Measurements from ENCODE around the gene LETMD1. TPM values are rescaled to one million over a fixed set of nuclear protein-coding genes. Genes with fewer than 3 reads are reported as not detected.

Gene LETMD1
- total RNA-seq, 2 donors from 2014 or later, result 120 to 129 TPM

- DNase-seq, result no peak
- no peak overlapping the region for H3K4me3 Mint-ChIP-seq
- no peaks in the 10 kb centered on the region for H3K9me3 Mint-ChIP-seq
- no peaks in the 10 kb centered on the region for H3K27me3 Mint-ChIP-seq (ENCODE audit: low read depth)
- peaks cover 11% of the 10 kb centered on the region for H3K4me1 Mint-ChIP-seq (ENCODE audit: low read depth)
- H3K27ac Mint-ChIP-seq, result no peak overlapping the region
- H3K36me3 Mint-ChIP-seq (ENCODE audit: insufficient read depth in 2 of 2), result no peaks in the 10 kb centered on the region
- no peak for ATAC-seq (replicated peaks in 1 of 2)
Measured at GRCh38 chr12:51033048-51033447, 15.1 kb upstream of the LETMD1 start.

DNA sequence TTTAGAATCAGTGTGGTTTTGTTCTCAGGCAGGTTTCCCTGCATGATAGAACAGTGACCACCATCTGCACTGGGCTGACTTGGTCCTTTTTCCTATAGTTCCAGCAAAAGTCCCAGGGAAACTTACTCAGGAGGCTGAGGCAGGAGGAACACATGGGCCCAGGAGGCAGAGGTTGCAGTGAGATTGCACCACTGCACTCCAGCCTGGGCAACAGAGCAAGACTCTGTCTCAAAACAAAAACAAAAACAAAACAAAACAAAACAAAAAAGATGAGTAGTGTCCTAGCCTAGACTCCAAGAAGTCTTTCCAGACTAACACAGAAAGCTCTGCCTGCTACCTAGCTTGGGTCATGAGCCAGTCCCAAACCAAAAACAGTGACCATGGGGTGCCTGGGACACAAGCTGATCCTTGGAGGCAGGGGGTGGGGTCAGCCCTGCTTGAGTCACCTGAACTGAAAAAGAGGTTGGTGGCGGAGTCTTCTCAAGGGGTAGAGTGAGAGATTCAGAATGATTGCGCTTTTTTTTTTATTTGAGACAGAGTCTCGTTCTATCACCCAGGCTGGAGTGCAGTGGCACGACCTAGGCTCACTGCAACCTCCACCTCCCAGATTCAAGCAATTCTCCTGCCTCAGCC lies 14.6 kb upstream of the LETMD1 start:
- no peaks in the 10 kb centered on the region for H3K36me3 Mint-ChIP-seq (ENCODE audit: insufficient read depth in 2 of 2)
- no peaks in the 10 kb centered on the region for H3K27me3 Mint-ChIP-seq (ENCODE audit: low read depth)
- ATAC-seq (replicated peaks in 1 of 2) (peak; percentile 61 to 70), DNase-seq (no peak)
- no peak overlapping the region for H3K27ac Mint-ChIP-seq
- no peak overlapping the region for H3K4me3 Mint-ChIP-seq
- peaks cover 13% of the 10 kb centered on the region for H3K4me1 Mint-ChIP-seq (ENCODE audit: low read depth)
- H3K9me3 Mint-ChIP-seq, result no peaks in the 10 kb centered on the region

GRCh38 chr12:51036279-51036678 lies 11.8 kb upstream of the LETMD1 start:
- Mint-ChIP-seq H3K27me3 (ENCODE audit: low read depth) (no peaks in the 10 kb centered on the region), H3K9me3 (no peaks in the 10 kb centered on the region), H3K4me3 (no peak overlapping the region), H3K27ac (no peak overlapping the region), H3K4me1 (ENCODE audit: low read depth) (peaks cover 13% of the 10 kb centered on the region), H3K36me3 (ENCODE audit: insufficient read depth in 2 of 2) (no peaks in the 10 kb centered on the region)
- DNase-seq (no peak), ATAC-seq (replicated peaks in 1 of 2) (no peak)

DNA sequence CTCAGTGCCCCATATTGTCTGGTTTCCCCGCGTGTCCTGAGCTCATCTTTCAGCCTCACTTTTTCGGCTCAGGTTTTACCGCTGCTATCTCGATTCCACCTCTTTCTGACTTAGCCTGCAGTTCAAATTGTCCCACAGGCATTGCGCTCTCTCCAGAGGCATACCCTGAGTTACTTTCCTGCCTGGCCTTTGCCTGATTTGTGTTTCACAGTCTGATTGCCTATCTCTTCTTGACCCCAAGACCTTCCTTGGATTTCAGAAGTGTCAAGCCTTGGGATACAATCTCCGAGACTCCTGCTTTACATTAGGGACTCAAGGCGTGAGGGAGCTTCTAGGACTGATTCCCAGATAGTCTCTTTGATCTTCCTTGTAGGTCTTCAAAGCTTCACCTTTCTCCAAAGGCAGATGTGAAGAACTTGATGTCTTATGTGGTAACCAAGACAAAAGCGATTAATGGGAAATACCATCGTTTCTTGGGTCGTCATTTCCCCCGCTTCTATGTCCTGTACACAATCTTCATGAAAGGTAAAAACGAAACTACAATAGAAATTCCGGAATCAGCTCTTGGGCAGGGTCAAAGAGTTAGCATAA lies 629 bp downstream of the LETMD1 start:
- H3K27me3 Mint-ChIP-seq (ENCODE audit: low read depth), result no peaks in the 10 kb centered on the region
- H3K27ac Mint-ChIP-seq, result peak overlapping the region; percentile 94
- no peaks in the 10 kb centered on the region for H3K9me3 Mint-ChIP-seq
- ATAC-seq (replicated peaks in 1 of 2), result no peak
- H3K4me1 Mint-ChIP-seq (ENCODE audit: low read depth), result peaks cover 51% of the 10 kb centered on the region
- peak in 1 of 2 donors; percentile 21 for DNase-seq
- H3K4me3 Mint-ChIP-seq, result peak overlapping the region; percentile 96 to 99
- peaks cover 11% of the 10 kb centered on the region in 2 donors for H3K36me3 Mint-ChIP-seq (ENCODE audit: insufficient read depth in 2 of 2)

DNA sequence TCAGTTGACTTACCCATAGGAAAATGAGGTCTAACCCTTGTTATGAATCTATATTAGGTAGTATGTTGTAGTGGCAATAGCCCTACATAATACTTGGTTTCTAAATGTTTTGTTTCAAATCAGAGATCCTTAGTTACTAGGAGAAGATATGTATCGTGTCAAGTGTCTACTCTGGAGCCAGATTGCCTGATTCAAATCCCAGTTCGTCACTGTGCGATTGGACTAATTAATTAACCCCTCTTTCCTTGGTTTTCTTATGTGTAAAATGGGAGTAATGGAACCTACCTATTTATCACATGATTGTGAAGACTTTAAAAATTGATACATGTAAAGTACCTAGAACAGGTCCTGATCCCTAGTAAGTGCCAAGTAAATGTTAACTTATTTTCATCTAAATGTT lies 1.4 kb downstream of the LETMD1 start:
- peak overlapping the region; percentile 96 to 99 for H3K4me3 Mint-ChIP-seq
- H3K36me3 Mint-ChIP-seq (ENCODE audit: insufficient read depth in 2 of 2), result peaks cover 11 to 14% of the 10 kb centered on the region in 2 donors
- H3K27me3 Mint-ChIP-seq (ENCODE audit: low read depth), result no peaks in the 10 kb centered on the region
- ATAC-seq (replicated peaks in 1 of 2) (no peak), DNase-seq (no peak)
- H3K27ac Mint-ChIP-seq, result peak overlapping the region; percentile 94
- peaks cover 51% of the 10 kb centered on the region for H3K4me1 Mint-ChIP-seq (ENCODE audit: low read depth)
- no peaks in the 10 kb centered on the region for H3K9me3 Mint-ChIP-seq

DNA sequence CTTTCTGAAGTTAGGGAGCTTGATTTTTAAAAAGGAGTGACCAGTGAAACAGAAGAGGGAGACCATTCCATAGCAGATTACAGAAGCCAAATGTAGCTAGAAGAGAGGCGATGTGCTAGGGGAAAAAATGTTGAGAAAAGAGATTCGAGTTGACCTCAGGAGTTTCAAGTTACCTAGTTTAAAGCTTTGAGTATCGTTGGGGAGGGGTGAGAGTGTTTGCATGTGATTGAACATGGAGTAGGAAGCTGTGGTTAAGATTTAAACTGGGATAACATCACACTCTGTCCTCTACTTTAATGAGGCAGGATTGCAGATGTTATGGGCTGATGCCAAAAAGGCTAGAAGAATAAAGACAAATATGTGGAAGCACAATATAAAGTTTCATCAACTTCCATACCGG lies 3.7 kb downstream of the LETMD1 start:
- ATAC-seq (replicated peaks in 1 of 2) (no peak), DNase-seq (no peak)
- Mint-ChIP-seq H3K36me3 (ENCODE audit: insufficient read depth in 2 of 2) (peaks cover 15 to 20% of the 10 kb centered on the region in 2 donors), H3K27ac (peak overlapping the region; percentile 85), H3K4me3 (peak overlapping the region; percentile 6 to 9), H3K27me3 (ENCODE audit: low read depth) (no peaks in the 10 kb centered on the region), H3K9me3 (no peaks in the 10 kb centered on the region), H3K4me1 (ENCODE audit: low read depth) (peaks cover 47% of the 10 kb centered on the region)

DNA sequence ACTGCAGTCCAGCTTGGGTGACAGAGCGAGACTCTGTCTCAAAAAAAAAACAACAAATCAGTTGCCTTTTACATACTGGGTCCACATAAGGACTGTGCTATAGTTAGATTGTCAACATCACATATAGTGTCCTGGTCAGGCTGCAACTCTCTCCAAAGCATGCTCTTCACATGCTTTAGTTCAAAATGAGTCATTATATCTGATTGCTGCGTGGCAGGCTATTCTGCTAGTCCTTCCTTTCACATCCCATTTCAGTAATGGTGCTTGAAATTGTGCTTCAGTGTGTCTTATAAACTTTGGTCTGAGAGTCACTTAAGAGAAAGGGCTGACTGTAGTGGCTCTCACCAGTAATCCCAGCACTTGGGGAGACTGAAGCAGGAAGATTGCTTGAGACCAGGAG lies 6.9 kb downstream of the LETMD1 start:
- Mint-ChIP-seq H3K4me3 (no peak overlapping the region), H3K36me3 (ENCODE audit: insufficient read depth in 2 of 2) (peaks cover 8 to 32% of the 10 kb centered on the region in 2 donors), H3K9me3 (no peaks in the 10 kb centered on the region), H3K4me1 (ENCODE audit: low read depth) (peaks cover 27% of the 10 kb centered on the region), H3K27ac (no peak overlapping the region), H3K27me3 (ENCODE audit: low read depth) (no peaks in the 10 kb centered on the region)
- no peak for ATAC-seq (replicated peaks in 1 of 2)
- DNase-seq, result no peak

DNA sequence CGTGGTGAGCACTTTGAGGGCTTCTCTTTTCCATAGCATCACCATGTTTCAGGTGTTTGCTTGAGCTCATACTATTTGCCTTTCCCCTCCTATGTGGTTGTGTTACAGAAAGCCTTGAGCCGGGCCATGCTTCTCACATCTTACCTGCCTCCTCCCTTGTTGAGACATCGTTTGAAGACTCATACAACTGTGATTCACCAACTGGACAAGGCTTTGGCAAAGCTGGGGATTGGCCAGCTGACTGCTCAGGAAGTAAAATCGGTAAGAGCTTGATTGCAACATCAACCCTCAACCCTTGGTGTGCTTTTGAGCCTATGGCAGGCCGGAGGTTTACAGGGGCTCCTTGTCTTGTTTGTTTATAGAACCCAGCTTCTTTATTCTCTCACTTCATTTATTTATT lies 8.1 kb downstream of the LETMD1 start:
- Mint-ChIP-seq H3K9me3 (no peaks in the 10 kb centered on the region), H3K27ac (no peak overlapping the region), H3K4me3 (no peak overlapping the region), H3K4me1 (ENCODE audit: low read depth) (peaks cover 21% of the 10 kb centered on the region), H3K36me3 (ENCODE audit: insufficient read depth in 2 of 2) (peaks cover 8 to 36% of the 10 kb centered on the region in 2 donors), H3K27me3 (ENCODE audit: low read depth) (no peaks in the 10 kb centered on the region)
- no peak for ATAC-seq (replicated peaks in 1 of 2)
- DNase-seq, result no peak

DNA sequence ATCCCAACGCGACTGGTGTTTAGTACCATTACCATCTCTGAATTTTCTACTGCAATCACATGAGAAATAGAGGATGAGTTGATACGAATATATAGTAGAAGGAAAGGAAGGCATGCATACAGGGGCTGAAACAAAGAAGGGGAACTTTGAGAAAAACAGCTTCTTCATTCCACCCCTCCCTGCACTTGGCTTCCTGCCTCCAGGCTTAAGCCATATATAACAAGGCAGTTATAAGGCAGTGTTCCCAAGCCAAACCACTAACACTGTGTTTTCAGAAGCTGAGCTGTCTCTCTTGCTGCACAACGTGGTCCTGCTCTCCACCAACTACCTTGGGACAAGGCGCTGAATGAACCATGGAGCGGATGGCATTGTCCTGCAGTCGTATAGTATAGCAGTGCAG lies 11.0 kb downstream of the LETMD1 start:
- DNase-seq (no peak), ATAC-seq (replicated peaks in 1 of 2) (no peak)
- no peak overlapping the region for H3K4me3 Mint-ChIP-seq
- H3K27me3 Mint-ChIP-seq (ENCODE audit: low read depth), result no peaks in the 10 kb centered on the region
- peaks cover 4 to 23% of the 10 kb centered on the region in 2 donors for H3K36me3 Mint-ChIP-seq (ENCODE audit: insufficient read depth in 2 of 2)
- no peaks in the 10 kb centered on the region for H3K9me3 Mint-ChIP-seq
- H3K27ac Mint-ChIP-seq, result no peak overlapping the region
- H3K4me1 Mint-ChIP-seq (ENCODE audit: low read depth), result peaks cover 7% of the 10 kb centered on the region

GRCh38 chr12:51062631-51063397 lies 14.7 kb downstream of the LETMD1 start:
- peaks cover 0 to 16% of the 10 kb centered on the region in 2 donors for H3K36me3 Mint-ChIP-seq (ENCODE audit: insufficient read depth in 2 of 2)
- DNase-seq, result no peak
- no peaks in the 10 kb centered on the region for H3K9me3 Mint-ChIP-seq
- no peak for ATAC-seq (replicated peaks in 1 of 2)
- H3K27me3 Mint-ChIP-seq (ENCODE audit: low read depth), result no peaks in the 10 kb centered on the region
- H3K4me1 Mint-ChIP-seq (ENCODE audit: low read depth), result peaks cover 7% of the 10 kb centered on the region
- peak overlapping the region; percentile 77 for H3K27ac Mint-ChIP-seq
- H3K4me3 Mint-ChIP-seq, result no peak overlapping the region

DNA sequence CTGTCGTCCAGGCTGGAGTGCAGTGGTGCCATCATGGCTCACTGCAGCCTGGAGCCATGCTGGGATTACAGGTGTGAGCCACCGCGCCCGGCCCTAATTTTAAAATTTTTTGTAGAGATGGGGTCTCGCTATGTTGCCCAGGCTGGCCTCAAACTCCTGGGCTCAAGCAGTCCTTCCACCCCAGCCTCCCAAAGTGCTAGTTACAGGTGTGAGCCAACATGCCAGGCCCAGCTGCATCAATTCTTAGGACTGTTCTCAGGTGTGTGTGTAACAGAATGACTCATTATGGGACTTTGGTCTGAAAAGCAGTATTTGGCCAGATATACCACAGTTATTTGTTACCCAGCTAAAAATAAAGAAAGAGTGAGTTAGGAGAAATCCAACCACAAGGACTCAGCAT lies 17.4 kb downstream of the LETMD1 start:
- Mint-ChIP-seq H3K27me3 (ENCODE audit: low read depth) (no peaks in the 10 kb centered on the region), H3K27ac (no peak overlapping the region), H3K4me1 (ENCODE audit: low read depth) (no peaks in the 10 kb centered on the region), H3K4me3 (no peak overlapping the region), H3K36me3 (ENCODE audit: insufficient read depth in 2 of 2) (peaks cover 0 to 1% of the 10 kb centered on the region in 2 donors), H3K9me3 (no peaks in the 10 kb centered on the region)
- DNase-seq (no peak), ATAC-seq (replicated peaks in 1 of 2) (no peak)

GRCh38 chr12:51067229-51067628 lies 19.1 kb downstream of the LETMD1 start:
- Mint-ChIP-seq H3K4me3 (no peak overlapping the region), H3K27me3 (ENCODE audit: low read depth) (no peaks in the 10 kb centered on the region), H3K27ac (peak overlapping the region; percentile 57), H3K4me1 (ENCODE audit: low read depth) (no peaks in the 10 kb centered on the region), H3K36me3 (ENCODE audit: insufficient read depth in 2 of 2) (peaks cover 0 to 5% of the 10 kb centered on the region in 2 donors), H3K9me3 (no peaks in the 10 kb centered on the region)
- ATAC-seq (replicated peaks in 1 of 2) (no peak), DNase-seq (no peak)

- Mint-ChIP-seq H3K4me3 (no peak overlapping the region), H3K27me3 (ENCODE audit: low read depth) (no peaks in the 10 kb centered on the region), H3K4me1 (ENCODE audit: low read depth) (no peaks in the 10 kb centered on the region), H3K27ac (no peak overlapping the region), H3K9me3 (no peaks in the 10 kb centered on the region), H3K36me3 (ENCODE audit: insufficient read depth in 2 of 2) (peaks cover 0 to 6% of the 10 kb centered on the region in 2 donors)
- no peak for DNase-seq
- no peak for ATAC-seq (replicated peaks in 1 of 2)
Measured at GRCh38 chr12:51067771-51068170, 19.6 kb downstream of the LETMD1 start.

All from activated T-cell treated with anti-CD3 and anti-CD28 coated beads, Interleukin-2, amount 50 U/mL, for 72 hours (primary cell).